K562 (cell line): Measurements from ENCODE around the gene PRCP.

ENCODE experiments used
- AFF4 ChIP-seq: sonication (generic); formaldehyde crosslinking; IDR thresholded peaks from 2 replicates; pipeline ENCODE4 v1.8.0; 2023; ENCODE audit warnings: mild to moderate bottlenecking, missing genetic modification reagents
- ELF1 ChIP-seq: fragments of 200-800 bp; sonication (Bioruptor generic); IDR thresholded peaks from 2 replicates; pipeline ENCODE4 v1.6.1; 2016; ENCODE audit warnings: missing genetic modification characterization, missing compliant biosample characterization
- FOS ChIP-seq: IDR thresholded peaks from 3 replicates; pipeline ENCODE4 v1.6.1; 2011; ENCODE audit not compliant: insufficient read length; ENCODE audit errors: extremely low read depth
- FOXM1 ChIP-seq, 2 experiments: fragments of 450-650 bp in 1 of 2; sonication (generic) in 1 of 2; formaldehyde crosslinking in 1 of 2; IDR thresholded peaks; 2 replicates each; pipeline versions ENCODE4 v1.6.1 to v1.9.0; 2017 to 2022; ENCODE audit warnings: low read depth in 2 of 2, mild to moderate bottlenecking in 2 of 2, missing genetic modification reagents in 1 of 2, moderate library complexity in 1 of 2
- GMEB1 ChIP-seq: fragments of 250-450 bp; sonication (Bioruptor Pico); IDR thresholded peaks from 2 replicates; pipeline ENCODE4 v1.4.0; 2020; ENCODE audit warnings: mild to moderate bottlenecking
- KLF16 ChIP-seq: IDR thresholded peaks from 2 replicates; pipeline ENCODE4 v1.6.1; 2016; ENCODE audit warnings: antibody characterized with exemption
- MED1 ChIP-seq: sonication (generic); formaldehyde crosslinking; IDR thresholded peaks from 2 replicates; pipeline ENCODE4 v1.8.1; 2023; ENCODE audit warnings: missing genetic modification reagents, borderline replicate concordance
- MYBL2 ChIP-seq, 2 experiments: fragments of 450-650 bp in 1 of 2; sonication (generic) in 1 of 2; formaldehyde crosslinking in 1 of 2; IDR thresholded peaks; 2 replicates each; pipeline versions ENCODE4 v1.6.1 to v1.8.1; 2017 to 2022; ENCODE audit warnings: borderline replicate concordance in 1 of 2, inconsistent platforms in 1 of 2, low read depth in 1 of 2, mild to moderate bottlenecking in 1 of 2, missing genetic modification reagents in 1 of 2, moderate library complexity in 1 of 2
- POLR2AphosphoS5 ChIP-seq: IDR thresholded peaks from 2 replicates; pipeline ENCODE4 v1.6.1; 2011; ENCODE audit warnings: mild to moderate bottlenecking, low read depth, low read length, moderate library complexity; ENCODE audit not compliant: control insufficient read depth, insufficient read depth
- ZNF133 ChIP-seq: fragments of 250-450 bp; sonication (Bioruptor Pico); IDR thresholded peaks from 2 replicates; pipeline ENCODE4 v1.4.0; 2020; ENCODE audit warnings: mild to moderate bottlenecking
- ZNF184 ChIP-seq: sonication (generic); formaldehyde crosslinking; IDR thresholded peaks from 2 replicates; pipeline ENCODE4 v1.5.0; 2020; ENCODE audit warnings: missing genetic modification reagents
- ZNF23 ChIP-seq: fragments of 250-450 bp; sonication (Bioruptor Pico); IDR thresholded peaks from 2 replicates; pipeline ENCODE4 v1.4.0; 2020; ENCODE audit warnings: mild to moderate bottlenecking

DNA sequence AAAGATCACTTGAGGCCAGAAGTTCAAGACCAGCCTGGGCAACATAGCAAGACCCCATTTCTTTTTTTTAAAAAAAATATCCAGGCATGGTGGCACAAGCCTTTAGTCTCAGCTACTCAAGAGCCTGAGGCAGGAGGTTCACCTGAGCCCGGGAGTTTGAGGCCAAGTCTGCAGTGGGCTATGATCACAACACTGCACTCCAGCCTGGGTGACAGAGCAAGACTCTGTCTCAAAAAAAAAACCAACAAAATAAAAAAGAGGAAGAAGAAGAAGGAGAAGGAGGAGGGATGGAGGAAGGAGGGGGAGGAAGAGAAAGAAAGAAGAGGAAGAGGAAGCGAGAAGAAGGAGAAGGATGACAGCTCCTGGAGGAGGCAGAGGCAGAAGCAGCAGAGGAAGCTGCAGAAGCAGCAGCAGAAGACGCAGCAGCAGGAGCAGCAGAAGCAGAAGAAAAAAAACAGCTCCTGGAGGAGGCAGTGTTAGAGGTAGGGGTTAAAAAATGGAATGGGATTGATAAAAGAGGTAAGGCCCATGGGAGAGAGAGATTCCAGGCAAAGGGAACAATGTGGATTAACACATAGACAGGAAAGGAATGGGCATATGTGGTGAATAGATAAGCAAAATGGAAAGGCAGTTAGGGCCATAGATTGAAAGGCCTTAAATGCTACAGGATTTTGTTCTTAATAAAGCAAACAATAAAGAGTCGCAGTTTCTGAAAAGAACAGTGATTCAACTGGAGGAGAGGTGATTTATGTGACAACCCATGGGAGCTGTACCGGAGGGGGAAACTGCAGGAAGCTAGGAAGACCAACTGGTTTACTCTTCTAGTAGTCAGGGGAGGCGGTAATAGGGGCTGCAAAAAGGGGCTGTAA lies 10.9 kb downstream of the PRCP start:
- no peak for TF ChIP-seq FOS
- no peak for TF ChIP-seq POLR2AphosphoS5
- TF ChIP-seq KLF16 = no peak
- no peak for TF ChIP-seq MYBL2 (IDR thresholded peaks at IDR 0.05; ENCODE audit: low read depth)
- no peak for TF ChIP-seq MYBL2 (CRISPR knock-in tag; IDR thresholded peaks at IDR 0.05; ENCODE audit: borderline replicate concordance)
- TF ChIP-seq ZNF23 (CRISPR knock-in tag) = no peak
- TF ChIP-seq FOXM1 (IDR thresholded peaks at IDR 0.05; ENCODE audit: low read depth) = no peak
- no peak for TF ChIP-seq FOXM1 (CRISPR knock-in tag; IDR thresholded peaks at IDR 0.05; ENCODE audit: low read depth)
- no peak for TF ChIP-seq AFF4 (CRISPR knock-in tag)
- TF ChIP-seq ELF1 (tag) = no peak
- TF ChIP-seq GMEB1 = no peak
- no peak for TF ChIP-seq MED1 (CRISPR knock-in tag)
- no peak for TF ChIP-seq ZNF184
- no peak for TF ChIP-seq ZNF133
